Activated T-cell treated with anti-CD3 and anti-CD28 coated beads for 24 hours (primary cell): ENCODE results near the gene AKR1E2.
"Not testable (repeated sequence)": the region's sequence is repeated elsewhere in the genome, so short reads cannot be mapped to it uniquely, and the experiment has no call there.

Source experiments
- DNase-seq: peaks from one replicate; pipeline ENCODE4 v3.0.0-alpha.2; 2020; ENCODE audit warnings: low read depth

AKR1E2 gene

GRCh38 chr10:4813496-4813895 is 12.5 kb upstream of the AKR1E2 start:
- DNase-seq = no peak

- DNase-seq = not testable (repeated sequence)
These were observed 10.3 kb upstream of the AKR1E2 start for GRCh38 chr10:4815646-4816180.

- no peak for DNase-seq
These were observed 9.0 kb upstream of the AKR1E2 start for GRCh38 chr10:4816966-4817365.

GRCh38 chr10:4819067-4819466 is 6.9 kb upstream of the AKR1E2 start:
- DNase-seq = no peak

- DNase-seq = no peak
These were observed 6.3 kb upstream of the AKR1E2 start for GRCh38 chr10:4819707-4820106.

GRCh38 chr10:4820804-4821401 is 5.1 kb upstream of the AKR1E2 start:
- no peak for DNase-seq

- no peak for DNase-seq
These were observed 3.8 kb upstream of the AKR1E2 start for GRCh38 chr10:4822208-4822607.

GRCh38 chr10:4824791-4825310 is 1.2 kb upstream of the AKR1E2 start:
- no peak for DNase-seq

- no peak for DNase-seq
These were observed 545 bp upstream of the AKR1E2 start for GRCh38 chr10:4825456-4825867.

GRCh38 chr10:4826792-4827324 is 851 bp downstream of the AKR1E2 start:
- DNase-seq = no peak

GRCh38 chr10:4828005-4828404 is 2.0 kb downstream of the AKR1E2 start:
- DNase-seq = no peak

- DNase-seq = no peak
These were observed 4.5 kb downstream of the AKR1E2 start for GRCh38 chr10:4830551-4830950.

GRCh38 chr10:4831091-4831490 is 5.1 kb downstream of the AKR1E2 start:
- no peak for DNase-seq

GRCh38 chr10:4833286-4833685 is 7.3 kb downstream of the AKR1E2 start:
- no peak for DNase-seq

- no peak for DNase-seq
These were observed 8.9 kb downstream of the AKR1E2 start for GRCh38 chr10:4834898-4835405.

GRCh38 chr10:4835494-4835918 is 9.5 kb downstream of the AKR1E2 start:
- no peak for DNase-seq

- no peak for DNase-seq
These were observed 10.5 kb downstream of the AKR1E2 start for GRCh38 chr10:4836416-4836969.

GRCh38 chr10:4837551-4837950 is 11.5 kb downstream of the AKR1E2 start:
- DNase-seq = no peak

- DNase-seq = no peak
These were observed 12.7 kb downstream of the AKR1E2 start for GRCh38 chr10:4838743-4839142.

GRCh38 chr10:4839353-4839752 is 13.3 kb downstream of the AKR1E2 start:
- no peak for DNase-seq

GRCh38 chr10:4840151-4840550 is 14.1 kb downstream of the AKR1E2 start:
- DNase-seq = no peak

GRCh38 chr10:4843525-4844180 is 17.6 kb downstream of the AKR1E2 start:
- no peak for DNase-seq

- DNase-seq = no peak
These were observed 18.9 kb downstream of the AKR1E2 start for GRCh38 chr10:4844864-4845263.
